NCI-H146 treated with DMSO at 0.1 percent for 48 hours (cell line): ENCODE results near the gene LILRA5.
"Not testable (repeated sequence)": the region's sequence is repeated elsewhere in the genome, so short reads cannot be mapped to it uniquely, and the experiment has no call there.

ENCODE experiments used
- DNase-seq: peaks from one replicate; lab custom pipeline; 2025; ENCODE audit not compliant: unreplicated experiment; lab: John Stamatoyannopoulos, UW

LILRA5 gene

GRCh38 chr19:54307389-54308020 is 5.5 kb downstream of the LILRA5 start:
- DNase-seq = no peak

DNA sequence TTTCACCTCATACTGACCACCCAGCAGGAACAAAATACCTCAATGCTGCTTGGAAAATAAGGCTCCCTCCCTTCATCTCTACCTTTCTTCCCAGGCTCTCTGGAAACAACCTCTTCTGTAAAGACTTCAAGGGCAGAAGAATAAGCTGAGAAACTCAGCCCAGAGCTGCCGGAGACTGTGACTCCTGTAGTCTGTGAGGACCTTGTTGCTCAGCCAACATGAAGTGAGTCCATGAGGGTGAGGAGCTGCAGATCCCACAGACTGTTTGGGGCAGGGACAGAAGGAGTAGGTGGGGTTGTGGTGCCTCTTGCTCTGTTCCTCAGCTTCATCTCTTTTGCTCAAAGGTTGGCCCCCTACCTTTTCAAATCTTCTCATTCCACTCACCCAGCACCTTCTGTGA is 7.8 kb downstream of the LILRA5 start:
- no peak for DNase-seq

- no peak for DNase-seq
These were observed 10.7 kb downstream of the LILRA5 start for GRCh38 chr19:54302257-54302656.

- DNase-seq = no peak
These were observed 13.5 kb downstream of the LILRA5 start for GRCh38 chr19:54299515-54299914.

GRCh38 chr19:54299126-54299498 is 13.9 kb downstream of the LILRA5 start:
- no peak for DNase-seq

- DNase-seq = no peak
These were observed 14.4 kb downstream of the LILRA5 start for GRCh38 chr19:54298357-54299125.

DNA sequence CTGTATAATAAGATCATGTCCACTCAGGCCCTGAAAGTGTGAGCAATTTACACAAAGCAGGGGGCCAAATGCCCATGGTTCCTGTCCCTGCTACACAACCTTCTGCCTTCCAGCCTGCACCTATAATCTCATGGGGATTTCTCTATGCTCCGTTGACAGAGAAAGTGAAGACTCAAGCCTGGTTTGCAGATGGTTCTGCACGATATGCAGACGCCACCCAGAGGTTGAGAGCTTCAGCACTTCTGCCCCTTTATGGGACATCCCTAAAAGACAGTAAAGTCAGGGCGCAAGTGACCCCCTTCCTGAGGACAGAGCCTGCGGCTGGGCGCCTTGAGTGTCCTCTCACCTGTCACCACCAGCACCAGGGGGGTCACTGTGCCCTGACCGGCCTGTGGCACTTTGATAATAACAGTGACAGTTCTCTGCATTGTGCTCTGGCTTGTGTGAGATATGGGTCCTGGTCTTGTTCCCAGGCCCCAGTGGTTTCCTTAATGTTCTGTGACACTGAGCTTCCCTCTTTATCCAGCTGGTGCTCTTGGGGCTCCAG is 15.1 kb downstream of the LILRA5 start:
- no peak for DNase-seq

DNA sequence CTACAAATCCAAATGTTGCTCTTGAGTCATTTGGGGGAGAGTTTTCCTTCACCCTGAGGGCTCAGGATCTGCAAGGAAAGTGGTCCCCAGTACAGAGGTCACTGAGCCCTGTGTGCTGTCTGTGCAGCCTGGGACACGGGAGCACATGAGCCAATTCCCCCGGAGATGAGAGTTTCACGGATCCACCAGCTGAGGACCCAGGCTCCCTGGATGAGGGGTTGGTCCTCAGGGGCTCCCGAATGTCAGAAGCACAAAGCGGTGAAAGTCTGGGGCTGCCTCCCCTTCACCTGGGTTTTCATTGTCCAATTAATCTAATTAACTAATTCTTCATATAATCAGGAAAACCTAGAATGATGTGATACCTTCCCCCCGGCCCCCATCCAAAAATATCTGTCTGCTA is 18.4 kb downstream of the LILRA5 start:
- DNase-seq = no peak

DNA sequence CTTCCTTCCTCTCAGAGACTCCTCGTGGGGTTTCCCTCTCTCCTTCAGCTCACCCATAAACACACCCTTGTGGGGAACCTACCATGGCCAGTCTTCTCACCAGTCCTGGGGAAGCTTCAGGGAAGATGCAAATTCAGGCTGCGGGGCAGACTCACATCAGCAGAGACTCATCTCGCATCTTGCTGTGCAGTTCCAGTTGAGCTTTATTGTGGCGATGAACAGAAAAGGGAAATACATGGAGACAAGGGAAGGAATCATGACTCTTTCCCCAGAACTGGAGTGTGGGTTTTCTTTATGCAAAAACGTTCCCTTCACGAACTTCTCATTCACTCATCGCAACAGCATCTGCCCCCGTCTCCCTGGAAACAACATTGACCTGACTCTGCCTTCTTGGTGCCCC is 23.8 kb downstream of the LILRA5 start:
- DNase-seq = not testable (repeated sequence)

DNA sequence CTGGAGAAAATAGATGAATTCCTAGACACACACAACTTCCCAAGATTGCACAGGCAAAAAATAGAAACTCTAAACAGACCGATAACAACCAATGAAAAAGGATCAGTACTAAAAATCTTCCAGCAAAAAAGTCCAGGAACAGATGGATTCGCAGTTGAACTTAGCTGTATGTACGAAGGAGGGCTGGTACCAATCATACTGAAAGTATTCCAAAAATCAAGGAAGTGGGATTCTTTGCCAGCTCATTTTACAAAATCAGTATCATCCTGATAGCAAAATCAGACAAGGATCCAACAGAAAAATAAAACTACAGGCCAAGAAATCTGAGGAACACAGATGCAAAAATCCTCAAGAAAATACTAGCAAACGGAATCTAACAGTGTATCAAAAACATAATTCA is 25.5 kb downstream of the LILRA5 start:
- no peak for DNase-seq

DNA sequence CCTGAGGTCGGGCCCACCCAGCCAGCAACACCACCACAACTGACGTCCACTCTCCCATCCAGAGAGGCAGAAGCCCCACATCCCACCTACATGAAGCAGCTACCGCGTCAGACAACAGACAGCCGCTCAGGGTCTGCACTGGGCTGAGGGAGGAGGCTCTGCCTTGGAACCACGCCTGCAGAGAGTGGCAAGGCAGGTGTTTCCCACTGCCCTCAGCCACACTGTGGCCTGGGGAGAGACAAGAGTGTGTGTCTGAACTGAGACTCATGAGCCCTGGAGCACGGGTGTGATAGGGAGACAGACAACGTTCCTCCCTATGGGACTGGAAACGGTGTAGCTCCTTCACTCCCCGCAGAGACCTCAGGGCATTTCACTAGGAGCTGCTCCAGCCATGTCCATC is 26.7 kb downstream of the LILRA5 start:
- not testable (repeated sequence) for DNase-seq

- not testable (repeated sequence) for DNase-seq
These were observed 27.4 kb downstream of the LILRA5 start for GRCh38 chr19:54285427-54286056.

DNA sequence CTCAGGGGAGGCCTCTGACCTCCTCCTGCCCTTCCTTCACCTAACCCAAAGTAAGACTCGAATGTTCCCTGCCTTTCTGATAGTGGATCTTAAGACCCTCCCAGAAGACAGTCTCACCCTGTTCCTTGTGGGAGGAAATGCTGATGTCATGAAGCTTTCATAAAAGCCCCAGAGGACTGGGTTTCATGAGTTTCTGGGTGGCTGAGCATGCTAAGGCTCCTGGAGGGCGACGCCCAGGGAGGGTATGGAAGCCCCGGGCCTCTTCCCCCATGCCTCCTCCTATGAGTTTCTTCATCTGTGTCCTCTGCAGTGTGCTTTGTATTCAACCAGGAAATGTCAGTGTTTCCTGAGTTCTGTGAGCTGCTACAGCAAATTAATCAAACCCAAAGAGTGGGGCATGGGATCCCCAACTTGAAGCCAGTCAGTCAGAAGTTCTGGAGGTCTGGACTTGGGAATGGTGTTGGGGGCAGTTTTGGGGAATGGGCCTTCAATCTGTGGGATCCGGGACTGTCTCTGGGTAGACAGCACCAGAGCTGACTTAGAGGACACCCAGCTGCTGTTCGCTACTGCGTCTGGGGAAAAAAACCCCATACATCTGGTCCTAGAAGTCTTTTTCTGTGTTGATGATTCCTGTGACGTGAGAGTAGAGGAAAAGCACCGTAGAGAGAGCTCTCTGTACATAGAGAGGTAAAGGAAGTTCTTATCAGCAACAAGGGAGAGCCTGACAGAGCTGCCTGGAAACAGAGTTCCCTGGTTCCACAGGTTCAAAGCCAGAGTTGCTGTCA is 30.1 kb downstream of the LILRA5 start:
- DNase-seq = no peak

DNA sequence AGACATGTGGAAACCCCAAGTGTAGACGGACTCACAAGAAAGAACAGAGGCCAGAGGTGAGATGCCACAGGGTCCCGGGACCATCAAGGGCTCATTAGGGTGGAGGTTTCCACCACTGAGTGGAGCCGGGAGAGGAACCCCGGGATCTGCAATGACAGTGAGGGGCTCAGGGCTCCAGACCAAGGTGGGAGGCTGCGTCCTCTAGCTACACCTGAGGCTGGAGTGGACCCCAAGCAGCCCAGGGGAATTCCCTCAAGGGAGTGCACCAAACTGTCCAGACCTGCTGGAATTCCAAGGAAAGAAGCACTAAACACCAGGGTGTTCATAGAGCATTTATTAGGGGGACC is 31.3 kb downstream of the LILRA5 start:
- not testable (repeated sequence) for DNase-seq

- no peak for DNase-seq
These were observed 31.8 kb downstream of the LILRA5 start, which contains the start of gene LILRB2 for GRCh38 chr19:54281007-54281728. Gene LILRB2, minus strand, starts transcription at chr19:54281110. Its CDS starts 614 bp downstream, at chr19:54280496.

DNA sequence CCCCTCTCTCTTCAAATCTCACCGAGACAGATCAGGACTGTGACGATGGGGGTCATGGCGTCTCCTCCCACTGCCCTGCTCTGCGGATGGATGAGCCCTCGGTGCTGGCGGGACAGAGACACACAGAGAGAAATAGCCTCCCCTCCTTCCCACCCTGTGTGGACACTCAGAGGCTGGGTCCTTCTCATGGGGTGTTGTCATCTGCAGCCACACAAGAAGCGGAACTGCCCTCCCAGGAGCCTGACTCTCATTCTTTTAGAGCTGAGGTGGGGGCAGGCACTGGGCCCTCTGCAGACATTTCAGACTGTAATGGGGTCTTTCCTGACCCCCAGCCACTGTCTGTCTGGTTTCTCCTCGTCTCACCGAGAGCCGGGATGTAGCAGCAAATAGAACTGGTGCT is 32.5 kb downstream of the LILRA5 start:
- DNase-seq = not testable (repeated sequence)

- not testable (repeated sequence) for DNase-seq
These were observed 32.9 kb downstream of the LILRA5 start for GRCh38 chr19:54280025-54280424.

- DNase-seq = no peak
These were observed 33.5 kb downstream of the LILRA5 start for GRCh38 chr19:54279406-54279962.

DNA sequence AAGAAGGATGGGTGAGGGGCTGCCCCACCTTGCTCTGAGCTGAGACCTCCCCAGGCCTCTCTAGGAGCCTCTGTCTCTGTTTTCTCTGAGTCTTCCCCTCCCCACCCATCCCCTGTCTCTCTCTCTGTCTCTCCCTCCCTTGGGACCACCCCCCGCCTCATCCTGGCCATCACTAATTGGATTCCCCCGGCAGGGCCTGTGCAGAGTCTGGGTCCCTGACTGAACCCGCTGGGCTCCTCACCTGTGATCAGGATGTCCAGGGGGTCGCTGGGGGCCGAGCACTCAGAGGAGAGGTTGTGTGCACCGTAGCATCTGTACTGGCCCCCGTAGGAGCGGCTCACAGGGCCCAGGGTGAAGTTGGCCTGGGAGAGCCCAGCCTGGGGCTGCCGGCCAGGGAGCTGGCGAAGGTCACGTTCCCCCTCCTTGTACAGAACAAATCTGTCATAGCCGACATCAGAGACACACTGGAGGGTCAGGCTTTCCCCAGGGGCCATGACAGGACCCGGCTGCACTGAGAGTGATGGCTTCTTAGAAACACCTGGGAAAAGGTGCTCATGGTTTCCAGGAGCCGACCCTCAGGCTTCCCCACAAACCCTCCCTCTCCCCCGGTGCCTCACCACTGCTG is 34.3 kb downstream of the LILRA5 start:
- DNase-seq = not testable (repeated sequence)

DNA sequence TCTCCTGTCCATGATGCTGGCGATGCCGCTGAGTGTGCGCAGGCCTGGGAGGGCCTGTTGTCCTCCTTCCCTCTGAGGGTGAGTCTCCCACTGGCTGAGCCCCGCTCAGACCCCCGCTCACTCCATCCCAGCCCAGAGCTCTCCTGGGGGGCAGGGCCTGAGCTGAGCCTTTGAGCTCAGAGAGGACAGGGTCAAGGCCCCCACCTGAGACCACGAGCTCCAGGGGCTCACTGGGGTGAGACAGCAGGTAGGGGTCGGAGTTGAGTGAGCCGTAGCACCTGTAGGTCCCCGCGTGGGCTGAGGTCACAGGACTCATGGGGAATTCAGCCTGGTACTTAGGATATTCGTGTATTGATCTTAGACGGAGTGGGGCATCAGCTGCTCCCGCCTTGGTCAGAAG is 34.9 kb downstream of the LILRA5 start:
- DNase-seq = not testable (repeated sequence)
